HG03159 (cell line): ENCODE results near the gene SKA3.
"Not testable (repeated sequence)": the region's sequence is repeated elsewhere in the genome, so short reads cannot be mapped to it uniquely, and the experiment has no call there.

Experiments
- ATAC-seq: cut with Tn5 transposase; IDR thresholded peaks from one replicate; pipeline ENCODE4 v1.9.1; 2021; ENCODE audit warnings: mild to moderate bottlenecking, moderate library complexity; ENCODE audit not compliant: unreplicated experiment

The SKA3 gene

GRCh38 chr13:21173767-21174166 is 2.6 kb downstream of the SKA3 start:
- not testable (repeated sequence) for ATAC-seq

GRCh38 chr13:21171420-21171819 is 4.9 kb downstream of the SKA3 start:
- no peak for ATAC-seq

- ATAC-seq: not testable (repeated sequence)
Measured at GRCh38 chr13:21165606-21166005, 10.7 kb downstream of the SKA3 start.

- ATAC-seq: no peak
Measured at GRCh38 chr13:21164631-21165030, 11.7 kb downstream of the SKA3 start.

GRCh38 chr13:21152251-21152899 is 24.0 kb downstream of the SKA3 start:
- ATAC-seq: no peak

GRCh38 chr13:21150013-21150412 is 26.3 kb downstream of the SKA3 start:
- ATAC-seq: no peak

GRCh38 chr13:21149568-21149967 is 26.8 kb downstream of the SKA3 start:
- ATAC-seq: no peak

GRCh38 chr13:21148557-21149258 is 27.6 kb downstream of the SKA3 start:
- ATAC-seq: no peak

GRCh38 chr13:21147827-21148226 is 28.5 kb downstream of the SKA3 start:
- no peak for ATAC-seq

GRCh38 chr13:21142766-21143165 is 33.6 kb downstream of the SKA3 start:
- ATAC-seq: no peak

- ATAC-seq: no peak
Measured at GRCh38 chr13:21139374-21139773, 37.0 kb downstream of the SKA3 start.

- ATAC-seq: no peak
Measured at GRCh38 chr13:21138561-21138960, 37.8 kb downstream of the SKA3 start.

- ATAC-seq: no peak
Measured at GRCh38 chr13:21137696-21138095, 38.7 kb downstream of the SKA3 start.

- not testable (repeated sequence) for ATAC-seq
Measured at GRCh38 chr13:21135833-21136232, 40.5 kb downstream of the SKA3 start.

GRCh38 chr13:21134475-21134874 is 41.9 kb downstream of the SKA3 start:
- ATAC-seq: no peak

GRCh38 chr13:21133077-21133476 is 43.3 kb downstream of the SKA3 start:
- ATAC-seq: no peak

- ATAC-seq: no peak
Measured at GRCh38 chr13:21130116-21130515, 46.2 kb downstream of the SKA3 start.

GRCh38 chr13:21124852-21125251 is 51.5 kb downstream of the SKA3 start:
- no peak for ATAC-seq

- ATAC-seq: no peak
Measured at GRCh38 chr13:21123956-21124355, 52.4 kb downstream of the SKA3 start.

GRCh38 chr13:21121616-21122015 is 54.7 kb downstream of the SKA3 start:
- ATAC-seq: no peak

- no peak for ATAC-seq
Measured at GRCh38 chr13:21120191-21120590, 56.2 kb downstream of the SKA3 start.

- ATAC-seq: no peak
Measured at GRCh38 chr13:21119526-21119925, 56.8 kb downstream of the SKA3 start.

GRCh38 chr13:21118180-21118579 is 58.2 kb downstream of the SKA3 start:
- ATAC-seq: no peak
